GM12878 (cell line): ENCODE data around the gene PAQR5.

Experiments used
- CHD1 ChIP-seq: IDR thresholded peaks from 2 replicates; pipeline ENCODE4 v1.6.1; 2012; ENCODE audit warnings: low read depth, low read length, improper control_type of control experiment
- CTCF ChIP-seq, 3 experiments: IDR thresholded peaks in 2 of 3; conservative IDR thresholded peaks in 1 of 3; 2 replicates each; pipeline ENCODE4 v1.5.1; 2011; ENCODE audit warnings: low read depth in 3 of 3, low read length in 3 of 3, mild to moderate bottlenecking in 3 of 3, control low read depth in 2 of 3, moderate library complexity in 2 of 3, inconsistent platforms in 1 of 3, mixed read lengths in 1 of 3; ENCODE audit not compliant: control insufficient read depth in 2 of 3, insufficient read depth in 1 of 3; ENCODE audit errors: extremely low read depth in 1 of 3
- HCFC1 ChIP-seq: fragments of 150-350 bp; IDR thresholded peaks from 2 replicates; pipeline ENCODE4 v1.6.1; 2014; ENCODE audit warnings: low read length
- HDAC2 ChIP-seq: fragments of 200-600 bp; sonication (generic); IDR thresholded peaks from 2 replicates; pipeline ENCODE4 v1.6.1; 2017
- HDAC6 ChIP-seq: fragments of 200-600 bp; sonication (generic); IDR thresholded peaks from one replicate; pipeline ENCODE4 v1.8.0; 2017; ENCODE audit warnings: antibody characterized with exemption; ENCODE audit not compliant: unreplicated experiment
- POLR2AphosphoS5 ChIP-seq: IDR thresholded peaks from 2 replicates; pipeline ENCODE4 v1.6.1; 2011; ENCODE audit warnings: mild to moderate bottlenecking, low read length, inconsistent platforms
- TBL1XR1 ChIP-seq: IDR thresholded peaks from 2 replicates; pipeline ENCODE4 v1.6.1; 2012; ENCODE audit warnings: low read depth, low read length, improper control_type of control experiment
- TCF12 ChIP-seq: IDR thresholded peaks from 2 replicates; pipeline ENCODE4 v1.6.1; 2011; ENCODE audit warnings: low read depth, mild to moderate bottlenecking, low read length
- TCF3 ChIP-seq: IDR thresholded peaks from 2 replicates; pipeline ENCODE4 v1.6.1; 2012; ENCODE audit warnings: low read depth, mild to moderate bottlenecking, low read length, borderline replicate concordance; ENCODE audit not compliant: insufficient read depth
- TF ChIP-seq, protein P1 (sequence below): IDR thresholded peaks from 2 replicates; pipeline ENCODE4 v1.6.1; 2012; ENCODE audit warnings: low read depth, low read length, improper control_type of control experiment

DNA sequence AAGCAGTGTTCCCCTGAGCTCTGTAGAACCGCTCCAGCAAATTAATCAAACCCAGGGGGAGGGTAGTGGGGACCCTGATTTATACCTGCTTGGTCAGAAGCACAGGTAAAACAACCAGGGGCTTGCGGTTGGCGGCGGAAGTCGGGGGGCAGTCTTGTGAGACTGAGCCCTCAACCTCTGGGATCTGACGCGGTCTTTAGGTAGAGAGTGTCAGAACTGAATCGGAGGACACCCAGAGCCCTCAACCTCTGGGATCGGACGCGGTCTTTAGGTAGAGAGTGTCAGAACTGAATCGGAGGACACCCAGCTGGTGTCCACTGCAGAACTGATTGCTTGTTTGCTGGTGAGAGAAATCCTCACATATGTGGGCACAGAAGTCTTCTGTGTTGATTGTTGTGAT, 12.9 kb upstream of the PAQR5 start:
- TF ChIP-seq CTCF (IDR thresholded peaks at IDR 0.05 in 2 of 3, conservative IDR thresholded peaks at IDR 0.05 in 1 of 3; ENCODE audit: control insufficient read depth in 2 of 3, extremely low read depth in 1 of 3, insufficient read depth in 1 of 3, low read depth in 3 of 3, low read length in 3 of 3) (no peak), POLR2AphosphoS5 (no peak), HCFC1 (no peak), TCF3 (no peak), CHD1 (no peak), HDAC6 (no peak), TCF12 (no peak), TBL1XR1 (no peak), HDAC2 (no peak)
- TF ChIP-seq, protein P1, sequence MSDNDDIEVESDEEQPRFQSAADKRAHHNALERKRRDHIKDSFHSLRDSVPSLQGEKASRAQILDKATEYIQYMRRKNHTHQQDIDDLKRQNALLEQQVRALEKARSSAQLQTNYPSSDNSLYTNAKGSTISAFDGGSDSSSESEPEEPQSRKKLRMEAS = no peak
